Chondrocyte (in vitro differentiated cells): Measurements from ENCODE around the gene PGM2. TPM values are rescaled to one million over a fixed set of nuclear protein-coding genes. Genes with fewer than 3 reads are reported as not detected.
A peak's percentile ranks its signal among the peaks of the same experiment; 100 is the strongest.

Experiments
- DNase-seq: peaks from one replicate; pipeline ENCODE4 v3.0.0; 2021; ENCODE audit warnings: mixed read lengths, low spot score
- H3K27ac Mint-ChIP-seq: one replicate; pipeline ENCODE4 v1.8.0; 2021; ENCODE audit warnings: mild to moderate bottlenecking, moderate library complexity, mixed read lengths; ENCODE audit not compliant: unreplicated experiment
- H3K27me3 Mint-ChIP-seq: 2 replicates; pipeline ENCODE4 v1.8.0; 2021; ENCODE audit warnings: low read depth, mixed read lengths
- H3K36me3 Mint-ChIP-seq: 2 replicates; pipeline ENCODE4 v1.8.0; 2021; ENCODE audit warnings: low read depth, mixed read lengths
- H3K4me1 Mint-ChIP-seq: 2 replicates; pipeline ENCODE4 v1.8.0; 2021; ENCODE audit warnings: low read depth, mild to moderate bottlenecking, mixed read lengths
- H3K4me3 Mint-ChIP-seq: one replicate; pipeline ENCODE4 v1.8.0; 2021; ENCODE audit warnings: mild to moderate bottlenecking, moderate library complexity, mixed read lengths; ENCODE audit not compliant: unreplicated experiment
- H3K9me3 Mint-ChIP-seq: 2 replicates; pipeline ENCODE4 v1.8.0; 2021; ENCODE audit warnings: low read depth, mixed read lengths
- CTCF ChIP-seq: fragments of 200-600 bp; sonication (generic); IDR thresholded peaks from 2 replicates; pipeline ENCODE4 v1.5.0; 2021; ENCODE audit warnings: antibody characterized with exemption, mild to moderate bottlenecking, moderate library complexity
- total RNA-seq: library from RNA; stranded (reverse); gene quantifications from 3 replicates; pipeline ENCODE4 v1.2.1, GENCODE V29; 2021

Gene PGM2
- total RNA-seq, 1 donor from 2014 or later = 26.4 TPM

GRCh38 chr4:37858872-37859271 is 32.4 kb downstream of the PGM2 start:
- Mint-ChIP-seq H3K27me3 (no peaks in the 10 kb centered on the region), H3K27ac (no peak overlapping the region), H3K4me1 (peaks cover 3% of the 10 kb centered on the region), H3K4me3 (no peak overlapping the region), H3K36me3 (peaks cover 23% of the 10 kb centered on the region), H3K9me3 (no peaks in the 10 kb centered on the region)
- no peak for DNase-seq
- TF ChIP-seq CTCF = no peak

- Mint-ChIP-seq H3K27ac (no peak overlapping the region), H3K4me1 (peaks cover 12% of the 10 kb centered on the region), H3K9me3 (no peaks in the 10 kb centered on the region), H3K36me3 (peaks cover 19% of the 10 kb centered on the region), H3K27me3 (no peaks in the 10 kb centered on the region), H3K4me3 (no peak overlapping the region)
- no peak for TF ChIP-seq CTCF
- no peak for DNase-seq
These were observed 33.8 kb downstream of the PGM2 start for GRCh38 chr4:37860266-37860665.

- Mint-ChIP-seq H3K27me3 (no peaks in the 10 kb centered on the region), H3K36me3 (peaks cover 22% of the 10 kb centered on the region), H3K27ac (no peak overlapping the region), H3K4me3 (no peak overlapping the region), H3K4me1 (peaks cover 18% of the 10 kb centered on the region), H3K9me3 (peaks cover 5% of the 10 kb centered on the region)
- TF ChIP-seq CTCF = no peak
- DNase-seq = no peak
These were observed 36.5 kb downstream of the PGM2 start for GRCh38 chr4:37862961-37863360.

GRCh38 chr4:37864786-37865185 is 38.3 kb downstream of the PGM2 start:
- TF ChIP-seq CTCF = no peak
- no peak overlapping the region for H3K4me3 Mint-ChIP-seq
- no peak for DNase-seq
- H3K27ac Mint-ChIP-seq = peak overlapping the region; percentile 57
- H3K27me3 Mint-ChIP-seq = no peaks in the 10 kb centered on the region
- peaks cover 17% of the 10 kb centered on the region for H3K36me3 Mint-ChIP-seq
- H3K9me3 Mint-ChIP-seq = peaks cover 5% of the 10 kb centered on the region
- peaks cover 18% of the 10 kb centered on the region for H3K4me1 Mint-ChIP-seq

- no peak overlapping the region for H3K27ac Mint-ChIP-seq
- no peak for DNase-seq
- H3K4me3 Mint-ChIP-seq = no peak overlapping the region
- peaks cover 5% of the 10 kb centered on the region for H3K9me3 Mint-ChIP-seq
- peaks cover 17% of the 10 kb centered on the region for H3K36me3 Mint-ChIP-seq
- TF ChIP-seq CTCF = no peak
- no peaks in the 10 kb centered on the region for H3K27me3 Mint-ChIP-seq
- peaks cover 18% of the 10 kb centered on the region for H3K4me1 Mint-ChIP-seq
These were observed 39.0 kb downstream of the PGM2 start for GRCh38 chr4:37865450-37865849.
